Melanocyte of skin (primary cell): Measurements from ENCODE around the gene OR51V1. TPM values are rescaled to one million over a fixed set of nuclear protein-coding genes. Genes with fewer than 3 reads are reported as not detected.

Source experiments
- total RNA-seq, 2 donors: library from RNA; depleted of rRNA; stranded (reverse); fragments of >200 nt; gene quantifications; 2 replicates each; pipeline ENCODE4 v1.2.3, GENCODE V29; 2012

The OR51V1 gene, protein sequence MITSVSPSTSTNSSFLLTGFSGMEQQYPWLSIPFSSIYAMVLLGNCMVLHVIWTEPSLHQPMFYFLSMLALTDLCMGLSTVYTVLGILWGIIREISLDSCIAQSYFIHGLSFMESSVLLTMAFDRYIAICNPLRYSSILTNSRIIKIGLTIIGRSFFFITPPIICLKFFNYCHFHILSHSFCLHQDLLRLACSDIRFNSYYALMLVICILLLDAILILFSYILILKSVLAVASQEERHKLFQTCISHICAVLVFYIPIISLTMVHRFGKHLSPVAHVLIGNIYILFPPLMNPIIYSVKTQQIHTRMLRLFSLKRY
- not detected for total RNA-seq

DNA sequence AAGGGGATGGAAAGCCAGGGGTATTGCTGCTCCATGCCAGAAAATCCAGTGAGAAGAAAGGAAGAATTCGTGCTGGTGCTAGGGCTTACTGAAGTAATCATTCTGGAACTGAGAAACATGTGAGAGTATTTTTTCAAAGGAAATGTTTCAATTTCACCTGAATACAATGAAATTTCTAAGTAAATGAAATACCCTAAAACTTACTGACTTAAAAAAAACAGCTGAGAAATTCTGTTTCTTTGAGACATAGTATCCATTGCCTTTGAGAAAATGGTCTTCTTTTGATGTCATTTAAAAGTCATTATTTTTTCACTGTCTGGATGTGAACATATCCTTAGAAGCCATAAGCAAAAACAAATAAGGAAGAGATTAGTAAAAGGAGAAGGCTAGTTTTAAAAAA is at the start of gene OR51V1:
OR51V1 (minus strand) TSS at position 101 of the 400 bp plus-strand sequence; CDS start at position 101, 0 bp downstream.

DNA sequence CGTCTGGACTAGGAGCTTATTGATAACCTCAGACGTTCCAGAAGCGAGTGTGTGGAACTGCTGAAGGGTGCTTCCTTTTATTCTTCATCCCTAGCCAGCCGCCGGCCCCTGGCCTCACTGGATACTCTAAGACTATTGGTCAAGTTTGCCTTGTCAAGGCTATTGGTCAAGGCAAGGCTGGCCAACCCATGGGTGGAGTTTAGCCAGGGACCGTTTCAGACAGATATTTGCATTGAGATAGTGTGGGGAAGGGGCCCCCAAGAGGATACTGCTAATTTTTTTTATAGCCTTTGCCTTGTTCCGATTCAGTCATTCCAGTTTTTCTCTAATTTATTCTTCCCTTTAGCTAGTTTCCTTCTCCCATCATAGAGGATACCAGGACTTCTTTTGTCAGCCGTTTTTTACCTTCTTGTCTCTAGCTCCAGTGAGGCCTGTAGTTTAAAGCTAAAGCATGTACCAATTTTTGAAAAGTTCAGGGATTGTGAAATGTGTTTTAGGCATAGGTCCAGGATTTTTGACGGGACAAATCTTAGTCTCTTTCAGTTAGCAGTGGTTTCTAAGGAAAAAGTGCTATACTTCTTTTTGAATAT is 49.4 kb upstream of the OR51V1 start, which contains the start of gene HBG1:
HBG1 (minus strand) TSS at position 51 of the 590 bp plus-strand sequence. CDS start 53 bp downstream, outside the sequence.

DNA sequence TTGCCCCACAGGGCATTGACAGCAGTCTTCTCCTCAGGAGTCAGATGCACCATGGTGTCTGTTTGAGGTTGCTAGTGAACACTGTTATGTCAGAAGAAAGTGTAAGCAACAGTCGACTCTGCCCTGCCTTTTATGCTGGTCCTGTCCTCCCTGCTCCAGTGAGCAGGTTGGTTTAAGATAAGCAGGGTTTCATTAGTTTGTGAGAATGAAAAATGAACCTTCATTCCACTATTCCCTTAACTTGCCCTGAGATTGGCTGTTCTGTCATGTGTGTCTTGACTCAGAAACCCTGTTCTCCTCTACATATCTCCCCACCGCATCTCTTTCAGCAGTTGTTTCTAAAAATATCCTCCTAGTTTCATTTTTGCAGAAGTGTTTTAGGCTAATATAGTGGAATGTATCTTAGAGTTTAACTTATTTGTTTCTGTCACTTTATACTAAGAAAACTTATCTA is 33.9 kb upstream of the OR51V1 start, which contains the start of gene HBD:
HBD (minus strand) TSS at position 103 of the 454 bp plus-strand sequence; CDS start at position 53, 50 bp downstream.

DNA sequence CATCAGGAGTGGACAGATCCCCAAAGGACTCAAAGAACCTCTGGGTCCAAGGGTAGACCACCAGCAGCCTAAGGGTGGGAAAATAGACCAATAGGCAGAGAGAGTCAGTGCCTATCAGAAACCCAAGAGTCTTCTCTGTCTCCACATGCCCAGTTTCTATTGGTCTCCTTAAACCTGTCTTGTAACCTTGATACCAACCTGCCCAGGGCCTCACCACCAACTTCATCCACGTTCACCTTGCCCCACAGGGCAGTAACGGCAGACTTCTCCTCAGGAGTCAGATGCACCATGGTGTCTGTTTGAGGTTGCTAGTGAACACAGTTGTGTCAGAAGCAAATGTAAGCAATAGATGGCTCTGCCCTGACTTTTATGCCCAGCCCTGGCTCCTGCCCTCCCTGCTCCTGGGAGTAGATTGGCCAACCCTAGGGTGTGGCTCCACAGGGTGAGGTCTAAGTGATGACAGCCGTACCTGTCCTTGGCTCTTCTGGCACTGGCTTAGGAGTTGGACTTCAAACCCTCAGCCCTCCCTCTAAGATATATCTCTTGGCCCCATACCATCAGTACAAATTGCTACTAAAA is 26.3 kb upstream of the OR51V1 start, which contains the start of gene HBB:
HBB (minus strand) TSS at position 340 of the 579 bp plus-strand sequence; CDS start at position 290, 50 bp downstream.

DNA sequence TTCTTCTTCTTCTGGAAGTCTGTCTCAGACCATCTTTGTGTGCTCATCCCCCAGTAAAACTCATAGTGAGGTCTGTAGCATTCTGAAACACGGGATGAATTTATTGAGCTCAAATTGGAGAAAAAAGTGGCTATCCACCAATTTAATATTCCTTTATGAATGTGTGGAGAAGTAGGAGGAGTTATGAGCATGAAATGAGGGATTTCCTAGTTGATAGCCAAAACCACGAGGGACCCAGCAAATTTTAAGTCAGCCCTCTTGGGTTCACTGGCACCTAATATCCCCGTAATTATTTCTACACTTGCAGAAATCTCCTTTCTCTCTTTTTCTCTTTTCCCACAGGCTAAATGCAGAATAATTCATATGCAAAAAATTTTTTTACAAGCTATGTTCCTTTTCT is 45.8 kb downstream of the OR51V1 start, which contains the start of gene OR52A1:
OR52A1 (minus strand) TSS at position 101 of the 400 bp plus-strand sequence. CDS start 2,388 bp downstream, outside the sequence.

Other genes starting within 250 kb of the OR51V1 start
- not detected for gene OR51A2, start 245.0 kb downstream of the OR51V1 start, total RNA-seq
- gene OR51L1, start 205.8 kb downstream of the OR51V1 start, total RNA-seq: not detected
- not detected for gene OR52J3, start 154.2 kb downstream of the OR51V1 start, total RNA-seq
- gene OR52E2, start 141.1 kb downstream of the OR51V1 start, total RNA-seq: not detected
- gene OR52E1, start 131.1 kb downstream of the OR51V1 start, total RNA-seq: not detected
- gene OR52A5, start 62.3 kb downstream of the OR51V1 start, total RNA-seq: not detected
- not detected for gene OR52A1, start 45.9 kb downstream of the OR51V1 start, total RNA-seq
- not detected for gene HBB, start 26.4 kb upstream of the OR51V1 start, total RNA-seq
- not detected for gene HBD, start 33.8 kb upstream of the OR51V1 start, total RNA-seq
- not detected for gene HBG1, start 49.2 kb upstream of the OR51V1 start, total RNA-seq
- gene HBG2, start 54.1 kb upstream of the OR51V1 start, total RNA-seq: not detected
- gene HBE1, start 69.3 kb upstream of the OR51V1 start, total RNA-seq: not detected
- gene OR51B4, start 101.3 kb upstream of the OR51V1 start, total RNA-seq: not detected
- under 1 TPM in 1 of 2 donors, not detected in 1; 0.34 TPM for gene OR51B2, start 123.6 kb upstream of the OR51V1 start, total RNA-seq
- gene OR51B5, start 142.8 kb upstream of the OR51V1 start, total RNA-seq: not detected
- not detected for gene OR51B6, start 150.8 kb upstream of the OR51V1 start, total RNA-seq
- gene OR51M1, start 183.1 kb upstream of the OR51V1 start, total RNA-seq: not detected
- not detected for gene OR51Q1, start 221.4 kb upstream of the OR51V1 start, total RNA-seq
- under 1 TPM in 1 of 2 donors, not detected in 1; 0.34 TPM for gene OR51I1, start 240.8 kb upstream of the OR51V1 start, total RNA-seq
- not detected for gene OR51I2, start 248.6 kb upstream of the OR51V1 start, total RNA-seq